ENCODE results near the gene CFAP58.

The CFAP58 gene

DNA sequence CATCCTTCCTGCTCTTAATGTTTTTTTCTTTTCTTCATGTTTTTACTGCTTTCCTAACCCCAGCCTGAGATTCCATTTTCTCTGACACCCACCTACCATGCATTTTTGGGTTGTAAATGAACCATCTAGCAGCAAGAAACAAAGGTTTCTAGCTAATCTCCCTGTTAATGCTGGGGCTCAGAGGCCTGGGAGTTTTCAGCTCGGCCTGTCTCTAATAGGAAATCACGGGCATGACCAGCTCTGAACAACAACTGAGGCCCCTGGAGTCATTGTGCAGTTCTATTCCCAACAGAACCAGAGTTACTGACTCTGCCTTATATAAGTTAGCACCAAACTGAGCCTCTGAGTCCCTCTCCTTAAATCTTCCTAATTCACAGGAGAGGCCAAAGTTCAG lies 134.8 kb downstream of the CFAP58 start:
- no peak for FAIRE-seq

DNA sequence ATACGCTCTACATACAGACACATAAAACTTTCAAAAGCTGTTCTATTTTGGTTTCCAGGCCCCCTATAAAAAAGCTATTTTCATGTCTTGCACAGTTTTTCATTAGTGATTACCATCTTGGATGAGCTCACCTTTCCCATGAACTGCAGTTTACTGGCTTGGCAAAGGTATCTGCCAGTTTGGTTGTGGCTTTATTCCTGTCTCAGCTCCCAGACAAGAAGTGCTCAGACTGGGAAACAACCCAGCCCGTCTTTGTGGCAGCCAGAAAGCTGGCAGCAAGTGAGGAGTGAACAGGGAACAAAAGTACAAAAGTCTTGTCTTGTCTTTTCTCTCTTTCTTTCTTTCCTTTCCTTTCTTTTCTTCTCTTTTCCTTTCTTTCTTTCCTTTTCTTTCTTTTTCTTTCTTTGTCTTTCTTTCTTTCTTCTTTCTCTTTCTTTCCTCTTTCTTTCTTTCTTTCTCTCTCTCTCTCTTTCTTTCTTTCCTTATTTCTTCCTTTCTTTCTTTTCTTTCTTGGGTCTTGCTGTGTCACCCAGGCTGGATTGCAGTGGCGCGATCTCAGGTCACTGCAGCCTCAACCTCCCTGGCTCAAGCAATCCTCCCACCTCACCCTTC lies 138.8 kb downstream of the CFAP58 start:
- no peak for FAIRE-seq

DNA sequence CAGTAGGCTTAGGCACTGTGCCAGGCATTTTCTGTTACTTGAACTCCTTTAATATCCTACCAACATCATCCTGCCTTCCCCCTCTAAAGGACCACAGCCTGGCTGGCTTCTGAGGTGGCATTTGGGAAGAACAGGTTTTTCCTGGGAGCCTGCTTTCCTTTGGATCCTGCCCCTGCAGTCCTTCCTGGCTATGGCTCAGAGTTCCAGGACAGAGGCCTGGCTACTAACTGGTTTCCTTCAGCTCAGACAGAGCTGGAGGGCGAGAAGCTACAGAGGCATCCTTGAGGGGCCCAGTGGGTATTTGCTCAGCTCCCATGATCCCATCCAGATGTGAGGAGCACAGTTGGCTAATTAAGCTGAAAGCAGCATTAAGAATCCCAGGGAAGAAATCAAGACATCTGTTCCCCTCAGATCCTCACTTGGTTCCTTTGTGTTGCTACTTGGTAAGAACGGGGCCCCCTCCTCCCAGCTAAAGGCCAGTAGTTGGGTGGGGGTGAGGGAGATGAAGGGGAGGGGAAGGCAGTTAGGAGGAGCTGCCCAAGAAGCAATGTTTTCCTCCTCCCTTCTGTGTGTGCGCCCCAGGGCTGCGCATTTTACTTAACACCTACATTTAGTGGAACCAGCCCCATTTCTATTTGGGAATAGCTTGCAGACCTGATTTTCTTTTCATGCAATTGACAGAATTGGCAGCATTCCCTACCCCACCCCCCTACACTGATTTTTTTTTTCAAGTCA lies 144.9 kb downstream of the CFAP58 start:
- no peak for FAIRE-seq

DNA sequence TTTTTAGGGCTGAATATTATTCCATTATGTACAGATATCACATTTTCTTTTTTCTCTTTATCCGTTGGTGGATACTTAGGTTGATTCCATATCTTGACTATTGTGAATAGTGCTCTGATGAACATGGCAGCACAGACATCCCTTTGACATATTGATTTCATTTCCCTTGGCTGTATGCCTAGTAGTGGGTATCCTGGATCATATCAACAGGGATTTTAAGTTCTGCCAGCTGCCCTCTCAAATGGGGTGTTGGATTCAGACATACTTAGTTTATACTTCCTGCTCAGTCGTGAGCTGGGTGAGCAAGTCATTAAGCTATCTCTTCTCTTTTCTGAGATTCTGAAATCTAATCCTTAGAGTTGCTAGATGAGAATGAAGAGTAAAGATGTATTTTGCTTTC lies 147.8 kb downstream of the CFAP58 start:
- no peak for FAIRE-seq

DNA sequence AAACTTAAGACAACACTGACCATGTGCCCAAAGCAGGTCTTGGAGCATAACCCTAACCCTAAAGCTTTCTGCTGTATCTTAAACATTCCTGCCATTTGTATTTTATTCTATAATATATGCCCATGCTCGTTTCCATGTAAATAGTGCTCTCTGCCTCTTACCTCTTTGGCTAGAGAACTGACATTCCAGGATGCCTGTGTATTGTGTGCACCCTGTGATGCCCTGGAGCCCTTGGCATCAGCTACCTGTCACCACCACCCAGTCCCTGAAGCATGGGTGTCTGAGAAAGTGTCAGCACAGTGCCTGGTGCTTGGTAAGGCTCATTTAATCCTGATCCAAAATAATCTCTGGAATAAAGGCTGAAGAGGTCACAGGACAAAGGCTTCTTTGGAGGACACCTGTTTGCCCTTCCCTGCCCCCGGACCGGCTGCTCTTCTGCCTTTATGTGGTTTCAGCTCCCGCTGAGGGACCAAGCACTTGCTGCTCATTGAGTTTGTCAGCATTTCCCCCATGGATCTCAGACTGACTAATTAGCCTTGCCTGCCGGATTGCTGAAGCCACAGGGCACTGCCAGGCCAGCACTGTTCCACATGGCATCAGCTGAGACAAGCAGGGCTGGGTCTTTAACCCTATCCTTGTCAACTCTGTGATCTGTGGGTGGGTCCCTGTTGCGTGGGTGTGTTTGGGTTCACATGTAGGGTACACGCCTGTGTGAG lies 148.4 kb downstream of the CFAP58 start:
- FAIRE-seq, result no peak

DNA sequence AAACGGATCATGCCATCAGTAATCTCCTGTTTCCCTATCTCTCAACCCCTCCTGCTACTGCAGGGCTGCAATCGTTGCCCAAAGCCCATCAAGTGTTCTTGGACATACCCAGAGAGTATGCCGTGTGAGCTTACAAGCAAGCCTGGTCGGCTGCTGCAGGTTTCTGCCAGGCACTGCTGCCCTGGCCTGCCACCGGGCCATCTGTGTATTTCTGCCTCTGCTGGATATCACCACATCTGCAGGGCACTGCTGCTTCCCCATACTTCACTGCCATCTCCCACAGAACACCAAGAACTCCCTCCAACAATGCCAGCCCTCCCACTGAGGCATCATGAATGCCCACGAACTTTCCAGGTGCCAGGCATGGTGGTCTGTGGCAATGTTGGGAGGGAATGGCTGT lies 149.3 kb downstream of the CFAP58 start:
- FAIRE-seq, result no peak
